GM19455 (cell line): Measurements from ENCODE around the gene ZC3H15.
"Not testable (repeated sequence)": the region's sequence is repeated elsewhere in the genome, so short reads cannot be mapped to it uniquely, and the experiment has no call there.

Experiments
- ATAC-seq: cut with Tn5 transposase; IDR thresholded peaks from one replicate; pipeline ENCODE4 v1.9.1; 2021; ENCODE audit not compliant: unreplicated experiment

Gene ZC3H15

GRCh38 chr2:186493564-186494085 is 7.6 kb downstream of the ZC3H15 start:
- no peak for ATAC-seq

GRCh38 chr2:186496401-186496800 is 10.3 kb downstream of the ZC3H15 start:
- ATAC-seq: no peak

- no peak for ATAC-seq
These were observed 11.9 kb downstream of the ZC3H15 start for GRCh38 chr2:186497928-186498327.

- no peak for ATAC-seq
These were observed 12.8 kb downstream of the ZC3H15 start for GRCh38 chr2:186498834-186499233.

- peak; percentile 73 for ATAC-seq
These were observed 18.0 kb downstream of the ZC3H15 start for GRCh38 chr2:186503827-186504606.

GRCh38 chr2:186508263-186508662 is 22.2 kb downstream of the ZC3H15 start:
- ATAC-seq: no peak

- ATAC-seq: no peak
These were observed 29.3 kb downstream of the ZC3H15 start for GRCh38 chr2:186515376-186515775.

- ATAC-seq: no peak
These were observed 30.3 kb downstream of the ZC3H15 start for GRCh38 chr2:186516396-186516795.

- ATAC-seq: no peak
These were observed 31.0 kb downstream of the ZC3H15 start for GRCh38 chr2:186517090-186517489.

GRCh38 chr2:186518291-186518690 is 32.2 kb downstream of the ZC3H15 start:
- ATAC-seq: no peak

GRCh38 chr2:186518945-186519344 is 32.9 kb downstream of the ZC3H15 start:
- ATAC-seq: no peak

- not testable (repeated sequence) for ATAC-seq
These were observed 35.6 kb downstream of the ZC3H15 start for GRCh38 chr2:186521570-186522153.

- no peak for ATAC-seq
These were observed 36.4 kb downstream of the ZC3H15 start for GRCh38 chr2:186522450-186522849.

GRCh38 chr2:186523791-186524190 is 37.7 kb downstream of the ZC3H15 start:
- no peak for ATAC-seq

- ATAC-seq: no peak
These were observed 40.2 kb downstream of the ZC3H15 start for GRCh38 chr2:186526281-186526680.

- ATAC-seq: no peak
These were observed 44.3 kb downstream of the ZC3H15 start for GRCh38 chr2:186530314-186530713.

- no peak for ATAC-seq
These were observed 45.3 kb downstream of the ZC3H15 start for GRCh38 chr2:186531257-186531775.

- ATAC-seq: no peak
These were observed 46.8 kb downstream of the ZC3H15 start for GRCh38 chr2:186532891-186533290.

GRCh38 chr2:186533717-186534116 is 47.7 kb downstream of the ZC3H15 start:
- no peak for ATAC-seq

- no peak for ATAC-seq
These were observed 48.3 kb downstream of the ZC3H15 start for GRCh38 chr2:186534406-186534805.

GRCh38 chr2:186535861-186536260 is 49.8 kb downstream of the ZC3H15 start:
- ATAC-seq: no peak

GRCh38 chr2:186537019-186537418 is 51.0 kb downstream of the ZC3H15 start:
- no peak for ATAC-seq
